ENCODE results near the gene TMEM212. TPM values are rescaled to one million over a fixed set of nuclear protein-coding genes. Genes with fewer than 3 reads are reported as not detected.

TMEM212 gene
- total and polyA plus RNA-seq, 2 of the 13 experiments (the other 11 are each of a cell fraction or from before 2014, with no cell fraction given) = not detected

- TF ChIP-seq POLR2G (IDR thresholded peaks at IDR 0.05; ENCODE audit: low read depth, low read length) (peak; percentile 82), SOX5 (CRISPR knock-in tag; IDR thresholded peaks at IDR 0.05; ENCODE audit: borderline replicate concordance) (peak; percentile 55; the same call in 1 of the 2 replicates), NCOA5 (CRISPR knock-in tag; IDR thresholded peaks at IDR 0.05) (no peak), JUN (CRISPR knock-in tag; IDR thresholded peaks at IDR 0.05) (peak; percentile 41; the same call in 1 of the 2 replicates), WIZ (CRISPR knock-in tag; IDR thresholded peaks at IDR 0.05) (no peak), MIER3 (CRISPR knock-in tag; IDR thresholded peaks at IDR 0.05; ENCODE audit: borderline replicate concordance) (peak; percentile 76; the same call in 1 of the 2 replicates), ZBTB34 (CRISPR knock-in tag; IDR thresholded peaks at IDR 0.05) (peak; percentile 59), ZMYM4 (CRISPR knock-in tag; IDR thresholded peaks at IDR 0.05) (peak; percentile 67), ZNF850 (CRISPR knock-in tag; conservative IDR thresholded peaks at IDR 0.05) (no peak), NFAT5 (CRISPR knock-in tag; IDR thresholded peaks at IDR 0.05) (no peak; the same call in 1 of the 2 replicates), XRCC5 (optimal IDR thresholded peaks at IDR 0.05; ENCODE audit: low read length) (peak; percentile 23), ZNF615 (CRISPR knock-in tag; IDR thresholded peaks at IDR 0.05; ENCODE audit: borderline replicate concordance) (no peak)
- TF ChIP-seq, protein P1, sequence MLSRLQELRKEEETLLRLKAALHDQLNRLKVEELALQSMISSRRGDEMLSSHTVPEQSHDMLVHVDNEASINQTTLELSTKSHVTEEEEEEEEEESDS (CRISPR knock-in tag; IDR thresholded peaks at IDR 0.05; ENCODE audit: borderline replicate concordance) = no peak
- TF ChIP-seq, protein P2, sequence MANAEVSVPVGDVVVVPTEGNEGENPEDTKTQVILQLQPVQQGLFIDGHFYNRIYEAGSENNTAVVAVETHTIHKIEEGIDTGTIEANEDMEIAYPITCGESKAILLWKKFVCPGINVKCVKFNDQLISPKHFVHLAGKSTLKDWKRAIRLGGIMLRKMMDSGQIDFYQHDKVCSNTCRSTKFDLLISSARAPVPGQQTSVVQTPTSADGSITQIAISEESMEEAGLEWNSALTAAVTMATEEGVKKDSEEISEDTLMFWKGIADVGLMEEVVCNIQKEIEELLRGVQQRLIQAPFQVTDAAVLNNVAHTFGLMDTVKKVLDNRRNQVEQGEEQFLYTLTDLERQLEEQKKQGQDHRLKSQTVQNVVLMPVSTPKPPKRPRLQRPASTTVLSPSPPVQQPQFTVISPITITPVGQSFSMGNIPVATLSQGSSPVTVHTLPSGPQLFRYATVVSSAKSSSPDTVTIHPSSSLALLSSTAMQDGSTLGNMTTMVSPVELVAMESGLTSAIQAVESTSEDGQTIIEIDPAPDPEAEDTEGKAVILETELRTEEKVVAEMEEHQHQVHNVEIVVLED (CRISPR knock-in tag; IDR thresholded peaks at IDR 0.05; ENCODE audit: borderline replicate concordance) = no peak; the same call in 1 of the 2 replicates
- TF ChIP-seq, protein P3, sequence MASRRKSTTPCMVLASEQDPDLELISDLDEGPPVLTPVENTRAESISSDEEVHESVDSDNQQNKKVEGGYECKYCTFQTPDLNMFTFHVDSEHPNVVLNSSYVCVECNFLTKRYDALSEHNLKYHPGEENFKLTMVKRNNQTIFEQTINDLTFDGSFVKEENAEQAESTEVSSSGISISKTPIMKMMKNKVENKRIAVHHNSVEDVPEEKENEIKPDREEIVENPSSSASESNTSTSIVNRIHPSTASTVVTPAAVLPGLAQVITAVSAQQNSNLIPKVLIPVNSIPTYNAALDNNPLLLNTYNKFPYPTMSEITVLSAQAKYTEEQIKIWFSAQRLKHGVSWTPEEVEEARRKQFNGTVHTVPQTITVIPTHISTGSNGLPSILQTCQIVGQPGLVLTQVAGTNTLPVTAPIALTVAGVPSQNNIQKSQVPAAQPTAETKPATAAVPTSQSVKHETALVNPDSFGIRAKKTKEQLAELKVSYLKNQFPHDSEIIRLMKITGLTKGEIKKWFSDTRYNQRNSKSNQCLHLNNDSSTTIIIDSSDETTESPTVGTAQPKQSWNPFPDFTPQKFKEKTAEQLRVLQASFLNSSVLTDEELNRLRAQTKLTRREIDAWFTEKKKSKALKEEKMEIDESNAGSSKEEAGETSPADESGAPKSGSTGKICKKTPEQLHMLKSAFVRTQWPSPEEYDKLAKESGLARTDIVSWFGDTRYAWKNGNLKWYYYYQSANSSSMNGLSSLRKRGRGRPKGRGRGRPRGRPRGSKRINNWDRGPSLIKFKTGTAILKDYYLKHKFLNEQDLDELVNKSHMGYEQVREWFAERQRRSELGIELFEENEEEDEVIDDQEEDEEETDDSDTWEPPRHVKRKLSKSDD (CRISPR knock-in tag; IDR thresholded peaks at IDR 0.05; ENCODE audit: low read depth) = peak; percentile 78; the same call in 1 of the 2 replicates
Observed at GRCh38 chr3:171809861-171810628, 33.1 kb upstream of the TMEM212 start, which contains the start of gene PLD1 (continued).

All from HepG2 (cell line).